ENCODE data around the gene SLC25A41.

DNA sequence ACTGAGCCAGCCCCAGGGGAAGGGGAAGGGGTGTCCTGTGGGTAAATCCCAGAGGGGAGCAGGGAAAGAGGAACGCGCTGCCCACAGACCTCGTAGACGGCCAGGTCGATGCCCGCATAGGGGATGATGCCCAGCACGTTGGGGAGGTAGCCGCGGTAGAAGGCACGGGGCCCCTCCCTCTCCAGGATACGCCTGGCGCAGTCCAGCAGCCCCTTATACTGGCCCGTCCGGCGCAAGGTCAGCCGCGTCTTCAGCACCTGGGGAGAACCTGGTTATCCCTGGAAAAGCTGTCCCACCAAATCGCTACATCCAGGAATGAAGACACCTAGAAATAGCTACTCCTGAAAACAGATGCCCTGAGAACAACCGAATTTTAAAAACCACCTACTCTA, 18.7 kb upstream of the SLC25A41 start:
- TF ChIP-seq, protein P1, sequence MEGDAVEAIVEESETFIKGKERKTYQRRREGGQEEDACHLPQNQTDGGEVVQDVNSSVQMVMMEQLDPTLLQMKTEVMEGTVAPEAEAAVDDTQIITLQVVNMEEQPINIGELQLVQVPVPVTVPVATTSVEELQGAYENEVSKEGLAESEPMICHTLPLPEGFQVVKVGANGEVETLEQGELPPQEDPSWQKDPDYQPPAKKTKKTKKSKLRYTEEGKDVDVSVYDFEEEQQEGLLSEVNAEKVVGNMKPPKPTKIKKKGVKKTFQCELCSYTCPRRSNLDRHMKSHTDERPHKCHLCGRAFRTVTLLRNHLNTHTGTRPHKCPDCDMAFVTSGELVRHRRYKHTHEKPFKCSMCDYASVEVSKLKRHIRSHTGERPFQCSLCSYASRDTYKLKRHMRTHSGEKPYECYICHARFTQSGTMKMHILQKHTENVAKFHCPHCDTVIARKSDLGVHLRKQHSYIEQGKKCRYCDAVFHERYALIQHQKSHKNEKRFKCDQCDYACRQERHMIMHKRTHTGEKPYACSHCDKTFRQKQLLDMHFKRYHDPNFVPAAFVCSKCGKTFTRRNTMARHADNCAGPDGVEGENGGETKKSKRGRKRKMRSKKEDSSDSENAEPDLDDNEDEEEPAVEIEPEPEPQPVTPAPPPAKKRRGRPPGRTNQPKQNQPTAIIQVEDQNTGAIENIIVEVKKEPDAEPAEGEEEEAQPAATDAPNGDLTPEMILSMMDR (IDR thresholded peaks at IDR 0.05; ENCODE audit: poor library complexity): no peak
- no peak for TF ChIP-seq EZH2phosphoT487 (IDR thresholded peaks at IDR 0.05; ENCODE audit: low read depth, severe bottlenecking, unreplicated experiment)
- TF ChIP-seq EZH2 (IDR thresholded peaks at IDR 0.05; ENCODE audit: borderline replicate concordance): no peak
